GM19025 (cell line): ENCODE measurements around the gene MRS2.

Experiments used
- ATAC-seq: cut with Tn5 transposase; IDR thresholded peaks from one replicate; pipeline ENCODE4 v1.9.1; 2021; ENCODE audit warnings: mild to moderate bottlenecking, low read depth, moderate library complexity; ENCODE audit not compliant: unreplicated experiment

Gene MRS2

DNA sequence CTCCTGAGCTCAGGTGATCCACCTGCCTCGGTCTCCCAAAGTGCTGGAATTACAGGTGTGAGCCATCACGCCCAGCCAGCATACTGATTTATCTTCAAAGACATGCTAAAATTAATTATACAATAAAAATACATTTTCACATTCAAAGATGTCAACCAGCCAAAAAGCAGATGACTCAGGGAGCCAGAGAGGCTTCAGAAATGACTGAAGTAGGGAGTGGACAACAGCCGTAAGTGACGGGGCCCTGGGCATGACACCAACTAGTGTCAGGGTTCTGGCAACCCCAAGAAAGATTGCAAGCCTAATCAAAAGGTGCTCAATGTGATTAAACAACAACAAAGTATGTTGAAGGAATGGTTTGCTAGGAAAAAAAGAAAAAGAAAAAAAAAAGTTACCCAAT lies 58.2 kb downstream of the MRS2 start:
- no peak for ATAC-seq

DNA sequence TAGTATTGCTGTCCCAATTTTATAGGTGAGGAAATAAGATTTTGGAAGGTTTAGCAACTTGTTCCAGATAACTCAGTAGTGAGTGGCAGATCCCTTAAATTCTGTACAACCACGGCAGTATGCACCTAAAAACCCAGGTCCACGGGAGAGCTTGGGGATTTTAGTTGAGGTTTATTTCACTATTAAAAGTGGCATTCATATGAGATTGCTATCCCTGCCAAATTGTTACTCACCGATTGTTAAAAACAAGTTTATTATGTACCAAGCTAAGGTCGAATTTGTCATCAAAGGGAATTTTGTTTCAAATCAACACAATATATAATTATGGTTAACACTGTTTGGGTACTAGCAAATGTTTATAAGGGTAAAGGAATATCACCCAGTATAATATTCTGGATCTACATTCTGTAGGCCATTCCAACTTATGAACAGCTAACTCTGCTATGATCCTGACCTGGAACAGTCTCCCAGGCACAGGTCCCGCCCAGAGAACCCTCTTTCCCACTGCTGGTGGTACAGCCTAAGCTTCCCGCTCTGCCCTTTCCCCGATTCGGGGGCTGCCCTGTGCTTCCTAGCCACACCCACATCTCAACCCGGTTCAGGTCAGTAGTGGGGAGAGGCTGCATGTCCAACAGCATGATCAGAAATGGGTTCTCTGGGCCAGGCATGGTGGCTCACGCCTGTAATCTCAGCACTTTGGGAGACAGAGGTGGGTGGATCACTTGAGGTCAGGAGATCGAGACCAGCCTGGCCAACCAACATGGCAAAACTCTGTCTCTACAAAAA lies 61.7 kb downstream of the MRS2 start:
- no peak for ATAC-seq

- no peak for ATAC-seq
These were observed 67.1 kb downstream of the MRS2 start for GRCh38 chr6:24469811-24470210.

DNA sequence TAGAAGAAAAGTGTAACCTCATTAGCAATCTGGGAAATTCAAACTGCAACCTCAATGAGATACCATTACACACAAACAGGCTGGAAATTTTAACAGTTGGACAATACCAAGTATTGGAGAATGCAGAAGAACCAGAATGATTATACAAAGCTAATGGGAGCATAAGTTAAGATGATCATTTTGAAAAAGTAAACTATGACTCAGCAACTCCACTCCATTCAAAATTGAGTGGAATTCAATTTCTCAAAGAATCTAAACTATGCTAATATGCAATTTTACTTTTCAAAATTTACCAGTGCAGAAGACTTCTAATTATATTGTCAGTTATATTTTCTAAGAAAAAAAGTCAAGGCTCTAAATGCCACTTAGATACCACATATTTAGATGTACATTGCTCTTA lies 69.4 kb downstream of the MRS2 start:
- ATAC-seq: no peak
